IMR-90 (cell line): ENCODE measurements around the gene ELAC1. TPM values are rescaled to one million over a fixed set of nuclear protein-coding genes. Genes with fewer than 3 reads are reported as not detected.

Source experiments
- ATAC-seq: fragments of 200-7000 bp; cut with Tn5 transposase; 2 replicates; pipeline ENCODE4 v1.9.1; 2020; ENCODE audit warnings: low read depth, mild to moderate bottlenecking, moderate library complexity
- BruUV-seq: library from RNA; stranded (reverse); fragments of 400-500 nt; replicated peaks from 2 replicates; lab custom pipeline; 2021; lab: Mats Ljungman, UMichigan
- CTCF ChIA-PET: fragments of 300-600 bp; formaldehyde crosslinking; extraction: SDS; loops from one replicate; lab custom pipeline; 2021; ENCODE audit warnings: antibody characterized with exemption; lab: Yijun Ruan, JAX
- POLR2A ChIA-PET: fragments of 300-600 bp; sonication (Branson Sonifier 250); formaldehyde crosslinking; loops from one replicate; lab custom pipeline; 2022; ENCODE audit warnings: antibody characterized with exemption; ENCODE audit not compliant: unreplicated experiment; lab: Charles Lee
- DNase-seq: peaks from one replicate; pipeline ENCODE4 v3.0.0; 2013
- H2AFZ ChIP-seq: replicated peaks from 2 replicates; pipeline ENCODE3; 2013; ENCODE audit warnings: low read length, mild to moderate bottlenecking; ENCODE audit not compliant: poor library complexity
- H2AK5ac ChIP-seq: 2 replicates; pipeline ENCODE4 v1.6.1; 2013; ENCODE audit warnings: low read depth, low read length, inconsistent platforms
- H2AK9ac ChIP-seq: replicated peaks from 2 replicates; pipeline ENCODE3; 2013; ENCODE audit warnings: mild to moderate bottlenecking, low read depth, low read length, moderate library complexity; ENCODE audit not compliant: poor library complexity
- H2BK120ac ChIP-seq: 2 replicates; pipeline ENCODE4 v1.6.1; 2013; ENCODE audit warnings: low read depth, low read length, inconsistent platforms
- H2BK15ac ChIP-seq: 3 replicates; pipeline ENCODE4 v1.6.1; 2013; ENCODE audit warnings: low read depth, low read length, inconsistent platforms
- H2BK20ac ChIP-seq: 2 replicates; pipeline ENCODE4 v1.6.1; 2013; ENCODE audit warnings: low read depth, mild to moderate bottlenecking, inconsistent platforms, low read length, moderate library complexity
- H2BK5ac ChIP-seq: 2 replicates; pipeline ENCODE4 v1.6.1; 2013; ENCODE audit warnings: mild to moderate bottlenecking, low read depth, low read length, inconsistent platforms; ENCODE audit not compliant: poor library complexity, severe bottlenecking
- H3K14ac ChIP-seq: replicated peaks from 2 replicates; pipeline ENCODE4 v1.6.1; 2013; ENCODE audit warnings: low read depth, low read length, inconsistent platforms
- H3K18ac ChIP-seq: 2 replicates; pipeline ENCODE4 v1.6.1; 2013; ENCODE audit warnings: low read depth, low read length, control low read depth
- H3K23ac ChIP-seq: 2 replicates; pipeline ENCODE4 v1.6.1; 2013; ENCODE audit warnings: low read depth, low read length, inconsistent platforms
- H3K27ac ChIP-seq: 2 replicates; pipeline ENCODE4 v1.5.1; 2013; ENCODE audit warnings: mild to moderate bottlenecking, control low read depth, low read length; ENCODE audit not compliant: insufficient read depth
- H3K27me3 ChIP-seq: 2 replicates; pipeline ENCODE4 v1.6.1; 2013; ENCODE audit warnings: low read length; ENCODE audit not compliant: control insufficient read depth, insufficient read depth
- H3K36me3 ChIP-seq: 2 replicates; pipeline ENCODE4 v1.6.1; 2013; ENCODE audit warnings: low read length, mixed read lengths; ENCODE audit not compliant: control insufficient read depth, insufficient read depth
- H3K4ac ChIP-seq: 2 replicates; pipeline ENCODE4 v1.6.1; 2013; ENCODE audit warnings: low read depth, low read length, inconsistent platforms
- H3K4me1 ChIP-seq: 2 replicates; pipeline ENCODE4 v1.6.1; 2013; ENCODE audit warnings: low read length, mixed read lengths; ENCODE audit not compliant: control insufficient read depth, insufficient read depth
- H3K4me2 ChIP-seq: 2 replicates; pipeline ENCODE4 v1.6.1; 2013; ENCODE audit warnings: low read depth, mild to moderate bottlenecking, control low read depth, low read length, moderate library complexity
- H3K4me3 ChIP-seq: 2 replicates; pipeline ENCODE4 v1.5.1; 2013; ENCODE audit warnings: low read depth, mild to moderate bottlenecking, control low read depth, low read length, moderate library complexity; ENCODE audit not compliant: insufficient read depth
- H3K56ac ChIP-seq: 2 replicates; pipeline ENCODE4 v1.6.1; 2013; ENCODE audit warnings: low read length, inconsistent platforms; ENCODE audit not compliant: insufficient read depth; ENCODE audit errors: extremely low read depth
- H3K79me1 ChIP-seq, 2 experiments: 2 replicates each; pipeline ENCODE4 v1.6.1; 2013; ENCODE audit warnings: low read length in 2 of 2, inconsistent platforms in 1 of 2, low read depth in 1 of 2
- H3K9ac ChIP-seq: 2 replicates; pipeline ENCODE4 v1.6.1; 2013; ENCODE audit warnings: low read depth, low read length, control low read depth
- H3K9me1 ChIP-seq: 2 replicates; pipeline ENCODE4 v1.6.1; 2013; ENCODE audit warnings: low read length, inconsistent platforms; ENCODE audit not compliant: insufficient read depth
- H3K9me3 ChIP-seq: 2 replicates; pipeline ENCODE4 v1.6.1; 2013; ENCODE audit warnings: low read length; ENCODE audit not compliant: control insufficient read depth, insufficient read depth
- H4K20me1 ChIP-seq: 2 replicates; pipeline ENCODE4 v1.6.1; 2013; ENCODE audit warnings: low read length, inconsistent platforms; ENCODE audit not compliant: insufficient read depth
- H4K5ac ChIP-seq: 2 replicates; pipeline ENCODE4 v1.6.1; 2013; ENCODE audit warnings: mild to moderate bottlenecking, low read depth, low read length, control low read depth
- H4K8ac ChIP-seq, 2 experiments: 2 replicates each; pipeline ENCODE4 v1.6.1; 2013; ENCODE audit warnings: low read depth in 2 of 2, low read length in 2 of 2, control low read depth in 1 of 2, inconsistent platforms in 1 of 2
- H4K91ac ChIP-seq: 2 replicates; pipeline ENCODE4 v1.6.1; 2013; ENCODE audit warnings: low read depth, low read length, inconsistent platforms; ENCODE audit not compliant: insufficient read depth
- POLR2A ChIP-seq: IDR thresholded peaks from 2 replicates; pipeline ENCODE4 v1.6.1; 2012; ENCODE audit warnings: mild to moderate bottlenecking, low read depth, low read length
- RAD21 ChIP-seq: IDR thresholded peaks from 2 replicates; pipeline ENCODE4 v1.6.1; 2012; ENCODE audit warnings: low read length, improper control_type of control experiment
- WGBS, 2 experiments: methylation state at CpG; one replicate each; pipeline versions ENCODE4 v1.1.5 to v1.1.7; 2013; ENCODE audit warnings: missing lambda C conversion rate in 2 of 2; ENCODE audit not compliant: insufficient read length in 1 of 2; ENCODE audit errors: extremely low coverage in 2 of 2; 5-methylcytosine and 5-hydroxymethylcytosine counted together
- dilution Hi-C: fragments of 300-500 bp; cut with HindIII; formaldehyde crosslinking; loops from one replicate; pipeline ENCODE4 v1.14.3; 2018; ENCODE audit warnings: low sequenced_read_pairs; ENCODE audit not compliant: unreplicated experiment
- in situ Hi-C: fragments of 300-500 bp; cut with MboI; formaldehyde crosslinking; loops from 3 replicates; pipeline ENCODE4 v1.14.3; 2019; ENCODE audit warnings: low sequenced_read_pairs, inconsistent platforms, mixed read lengths
- intact Hi-C: fragments of 100-400 bp; cut with micrococcal nuclease; formaldehyde crosslinking; loops from 2 replicates; pipeline ENCODE4 v1.10.0; 2022
- polyA plus RNA-seq, 3 experiments: library from polyadenylated mRNA; depleted of rRNA; stranded (reverse); fragments of >200 nt; gene quantifications; 2 replicates each; pipeline ENCODE4 v1.2.3, GENCODE V29; 2012; ENCODE audit warnings: low replicate concordance in 1 of 3
- total RNA-seq: library from RNA; depleted of rRNA; stranded (reverse); fragments of >200 nt; gene quantifications from 2 replicates; pipeline ENCODE4 v1.2.3, GENCODE V29; 2012

ELAC1 gene
- total and polyA plus RNA-seq, 2 of the 4 experiments (the other 2 are of a cell fraction): 5.2 to 8.4 TPM

DNA sequence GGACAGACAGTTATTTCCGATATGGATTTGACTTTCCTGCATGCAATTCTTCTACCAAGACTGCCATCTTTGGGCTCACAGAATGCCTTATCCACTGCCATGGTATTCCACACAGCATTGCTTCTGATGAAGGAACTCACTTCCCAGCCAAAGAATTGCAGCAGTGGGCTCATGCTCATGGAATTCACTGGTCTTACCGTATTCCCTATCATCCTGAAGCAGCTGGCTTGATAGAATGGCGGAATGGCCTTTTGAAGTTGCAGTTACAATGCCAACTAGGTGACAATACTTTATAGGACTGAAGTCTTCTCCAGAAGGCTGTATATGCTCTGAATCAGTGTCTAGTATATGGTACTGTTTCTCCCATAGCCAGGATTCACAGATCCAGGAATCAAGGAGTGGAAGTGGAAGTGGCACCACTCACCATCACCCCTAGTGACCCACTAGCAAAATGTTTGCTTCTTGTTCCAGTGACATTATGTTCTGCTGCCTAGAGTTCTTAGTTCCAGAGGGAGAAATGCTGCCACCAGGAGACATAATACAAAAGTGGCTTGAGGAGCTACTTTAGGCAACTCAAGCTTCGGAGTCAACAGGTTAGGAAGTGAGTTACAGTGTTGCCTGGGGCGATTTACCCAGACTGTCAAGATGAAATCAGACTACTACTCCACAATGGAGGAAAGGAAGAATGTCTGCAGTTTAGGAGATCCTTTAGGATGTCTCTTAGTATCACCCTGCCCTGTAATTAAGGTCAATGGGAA is 38.4 kb downstream of the ELAC1 start:
- Histone ChIP-seq H2BK120ac (no peak overlapping the region), H2BK15ac (no peak overlapping the region), H3K4me2 (no peak overlapping the region), H3K9ac (no peak overlapping the region), H3K27ac (no peak overlapping the region), H2AK9ac (no peak overlapping the region), H3K4ac (no peak overlapping the region), H4K8ac (no peak overlapping the region), H3K9me3 (no peaks in the 10 kb centered on the region), H4K91ac (no peak overlapping the region), H3K36me3 (no peaks in the 10 kb centered on the region), H3K27me3 (no peaks in the 10 kb centered on the region), H2AK5ac (no peak overlapping the region), H2BK5ac (no peak overlapping the region), H4K20me1 (no peaks in the 10 kb centered on the region), H3K18ac (no peak overlapping the region), H3K56ac (no peak overlapping the region), H3K9me1 (no peaks in the 10 kb centered on the region), H3K4me3 (no peak overlapping the region), H4K5ac (no peak overlapping the region), H3K79me1 (no peaks in the 10 kb centered on the region), H3K14ac (no peak overlapping the region), H2AFZ (no peak overlapping the region), H3K23ac (no peak overlapping the region), H3K4me1 (no peaks in the 10 kb centered on the region), H2BK20ac (no peak overlapping the region)
- intact Hi-C loops: no loop called here
- no TSS peak for BruUV-seq
- WGBS, 2 experiments: no CpG with 5 or more reads among the region's 5 CpGs
- TF ChIP-seq RAD21 (no peak), POLR2A (no peak)
- ATAC-seq: no peak
- no peak for DNase-seq
- POLR2A ChIA-PET: no interaction called here
- CTCF ChIA-PET: no interaction called here
- dilution Hi-C loops: no loop called here
- in situ Hi-C loops: no loop called here
